Brain microvascular endothelial cell (primary cell): ENCODE results near the gene ANKH.
"Not testable (repeated sequence)": the region's sequence is repeated elsewhere in the genome, so short reads cannot be mapped to it uniquely, and the experiment has no call there.

ENCODE experiments used
- DNase-seq: peaks from one replicate; pipeline ENCODE4 v3.0.0-alpha.2; 2020
- H3K27ac ChIP-seq: fragments of 250-450 bp; sonication (Bioruptor Pico); 2 replicates; pipeline ENCODE4 v1.5.1; 2020; ENCODE audit warnings: mild to moderate bottlenecking, moderate library complexity
- H3K27me3 ChIP-seq: fragments of 250-450 bp; sonication (Bioruptor Pico); replicated peaks from 2 replicates; pipeline ENCODE4 v1.5.1; 2020; ENCODE audit warnings: mild to moderate bottlenecking
- H3K36me3 ChIP-seq: fragments of 250-450 bp; sonication (Bioruptor Pico); replicated peaks from 2 replicates; pipeline ENCODE4 v1.5.1; 2020; ENCODE audit warnings: mild to moderate bottlenecking
- H3K4me3 ChIP-seq: 2 replicates; pipeline ENCODE4 v1.5.1; 2011; ENCODE audit warnings: low read depth, mild to moderate bottlenecking, control low read depth, low read length, moderate library complexity
- in situ Hi-C: cut with HindIII; loops from 2 replicates; pipeline ENCODE4 v1.10.0; 2017; ENCODE audit warnings: low sequenced_read_pairs, low pct_ligation_motif_present
- TF ChIP-seq, protein P1 (sequence below): IDR thresholded peaks from 2 replicates; pipeline ENCODE4 v1.5.1; 2011; ENCODE audit warnings: low read depth, mild to moderate bottlenecking, moderate library complexity, low read length, control low read depth, inconsistent platforms; ENCODE audit errors: missing control alignments

The ANKH gene

DNA sequence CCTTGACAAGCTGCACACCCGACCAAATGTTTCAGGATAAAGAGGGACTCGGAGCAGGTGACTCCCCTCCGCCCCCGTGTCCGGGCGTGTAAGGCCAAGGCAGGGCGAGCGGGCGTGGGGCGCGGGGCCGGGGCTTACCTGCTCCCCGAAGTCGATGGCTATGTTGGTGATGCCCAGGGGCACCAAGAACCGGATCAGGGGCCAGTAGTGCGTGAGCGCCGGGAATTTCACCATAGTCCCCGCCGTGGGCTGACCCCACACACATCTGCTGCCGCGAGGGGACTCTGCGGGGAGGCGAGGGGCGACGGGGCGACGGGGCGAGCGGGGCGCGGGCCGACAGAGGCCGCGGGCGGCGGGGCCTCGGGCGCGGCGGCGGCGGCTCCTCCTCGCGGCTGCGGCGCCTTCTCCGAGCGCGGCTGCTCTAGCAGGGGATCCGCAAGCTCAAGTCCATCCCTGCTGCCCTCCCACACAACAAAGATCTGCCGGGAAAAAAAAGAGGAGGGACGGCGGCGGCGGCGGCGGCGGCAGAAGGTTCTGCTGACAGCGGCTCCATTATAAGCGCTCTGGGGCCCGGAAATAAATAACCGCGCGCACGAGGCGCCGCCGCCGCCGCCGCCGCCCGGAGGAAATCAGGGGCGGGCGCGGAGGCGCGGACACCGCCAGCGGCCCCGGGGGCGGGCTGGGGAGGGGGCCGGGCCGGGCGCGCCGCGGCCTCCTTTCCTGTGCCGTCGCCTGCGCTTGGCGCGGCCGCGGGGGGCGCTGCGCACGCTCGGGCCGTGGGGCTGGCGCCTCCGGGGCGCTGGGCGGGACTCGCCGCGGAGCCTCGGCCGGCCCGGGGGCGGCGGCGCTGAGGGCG, at the start of gene ANKH:
ANKH (minus strand) TSS at position 565 of the 856 bp plus-strand sequence; CDS start at position 234, 331 bp downstream.
- H3K27ac ChIP-seq: peak within 1 kb of the TSS; percentile 84
- no peaks in the 10 kb centered on the region for H3K27me3 ChIP-seq
- no peaks in the 10 kb centered on the region for H3K36me3 ChIP-seq
- H3K4me3 ChIP-seq: peak within 1 kb of the TSS; percentile 83
- TF ChIP-seq, protein P1, sequence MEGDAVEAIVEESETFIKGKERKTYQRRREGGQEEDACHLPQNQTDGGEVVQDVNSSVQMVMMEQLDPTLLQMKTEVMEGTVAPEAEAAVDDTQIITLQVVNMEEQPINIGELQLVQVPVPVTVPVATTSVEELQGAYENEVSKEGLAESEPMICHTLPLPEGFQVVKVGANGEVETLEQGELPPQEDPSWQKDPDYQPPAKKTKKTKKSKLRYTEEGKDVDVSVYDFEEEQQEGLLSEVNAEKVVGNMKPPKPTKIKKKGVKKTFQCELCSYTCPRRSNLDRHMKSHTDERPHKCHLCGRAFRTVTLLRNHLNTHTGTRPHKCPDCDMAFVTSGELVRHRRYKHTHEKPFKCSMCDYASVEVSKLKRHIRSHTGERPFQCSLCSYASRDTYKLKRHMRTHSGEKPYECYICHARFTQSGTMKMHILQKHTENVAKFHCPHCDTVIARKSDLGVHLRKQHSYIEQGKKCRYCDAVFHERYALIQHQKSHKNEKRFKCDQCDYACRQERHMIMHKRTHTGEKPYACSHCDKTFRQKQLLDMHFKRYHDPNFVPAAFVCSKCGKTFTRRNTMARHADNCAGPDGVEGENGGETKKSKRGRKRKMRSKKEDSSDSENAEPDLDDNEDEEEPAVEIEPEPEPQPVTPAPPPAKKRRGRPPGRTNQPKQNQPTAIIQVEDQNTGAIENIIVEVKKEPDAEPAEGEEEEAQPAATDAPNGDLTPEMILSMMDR: peak; percentile 39
- DNase-seq: peak; percentile 68
- in situ Hi-C loops: no loop called here

DNA sequence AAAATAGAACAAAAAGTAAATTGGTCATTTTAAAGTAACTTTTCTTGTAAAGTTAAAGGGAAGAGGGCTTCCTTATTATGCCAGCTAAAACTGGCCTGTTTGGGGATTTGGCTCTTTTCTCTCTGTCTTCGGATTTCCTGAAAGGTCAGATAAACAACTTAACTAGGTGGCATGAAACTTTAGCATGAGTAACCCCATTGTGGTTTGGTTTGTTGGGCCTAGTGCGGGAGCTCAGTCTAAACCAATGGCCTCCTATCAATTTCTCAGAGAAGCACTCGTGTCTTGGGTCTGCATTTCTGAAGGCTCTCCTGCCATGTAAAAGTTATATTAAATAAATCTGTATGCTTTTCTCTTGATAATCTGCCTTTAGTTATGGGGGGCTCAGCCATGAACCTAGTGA, 48.5 kb upstream of the ANKH start:
- DNase-seq: no peak
- Histone ChIP-seq H3K27ac (no peak overlapping the region), H3K36me3 (no peaks in the 10 kb centered on the region), H3K27me3 (no peaks in the 10 kb centered on the region), H3K4me3 (no peak overlapping the region)
- TF ChIP-seq, protein P1: no peak
- in situ Hi-C loops: no loop called here

DNA sequence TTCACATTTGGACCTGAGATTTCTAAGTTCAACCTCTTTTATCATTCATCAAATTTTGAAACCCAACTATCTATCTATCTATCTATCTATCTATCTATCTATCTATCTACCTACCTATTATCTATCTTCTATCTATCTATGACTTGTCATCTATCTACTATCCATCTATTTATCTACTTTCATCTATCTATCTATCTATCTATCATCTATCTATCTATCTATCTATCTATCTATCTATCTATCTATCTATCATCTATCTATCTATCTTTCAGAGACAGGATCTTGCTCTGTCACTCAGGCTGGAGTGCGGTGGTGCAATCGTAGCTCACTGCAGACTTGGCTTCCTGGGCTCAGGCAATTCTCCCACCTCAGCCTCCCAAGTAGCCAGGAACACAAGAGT, 47.5 kb upstream of the ANKH start:
- H3K27me3 ChIP-seq, DNase-seq, H3K4me3 ChIP-seq, in situ Hi-C loops, H3K36me3 ChIP-seq, H3K27ac ChIP-seq: not testable (repeated sequence)

DNA sequence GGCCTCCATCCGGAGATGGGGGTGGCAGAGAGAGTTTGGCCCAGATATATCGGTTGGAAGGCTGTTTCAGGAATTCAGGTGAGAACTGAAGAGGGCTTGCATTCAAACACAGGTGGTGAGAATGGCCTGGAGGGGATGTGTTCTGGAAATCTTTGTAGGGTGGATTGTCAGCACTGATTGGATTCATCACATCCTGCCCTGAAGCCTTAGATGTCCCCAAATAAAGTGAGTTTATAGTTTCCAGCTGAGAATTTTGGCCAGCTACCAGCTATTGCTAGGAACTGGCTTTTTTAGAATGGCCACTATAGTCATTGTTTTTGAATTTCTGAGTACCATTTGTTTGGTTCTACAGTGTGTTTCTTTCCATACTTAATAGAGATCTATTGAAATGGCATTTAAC, 46.1 kb upstream of the ANKH start:
- no peak overlapping the region for H3K27ac ChIP-seq
- no peak for DNase-seq
- TF ChIP-seq, protein P1: no peak
- H3K4me3 ChIP-seq: no peak overlapping the region
- H3K36me3 ChIP-seq: no peaks in the 10 kb centered on the region
- H3K27me3 ChIP-seq: no peaks in the 10 kb centered on the region
- in situ Hi-C loops: no loop called here

DNA sequence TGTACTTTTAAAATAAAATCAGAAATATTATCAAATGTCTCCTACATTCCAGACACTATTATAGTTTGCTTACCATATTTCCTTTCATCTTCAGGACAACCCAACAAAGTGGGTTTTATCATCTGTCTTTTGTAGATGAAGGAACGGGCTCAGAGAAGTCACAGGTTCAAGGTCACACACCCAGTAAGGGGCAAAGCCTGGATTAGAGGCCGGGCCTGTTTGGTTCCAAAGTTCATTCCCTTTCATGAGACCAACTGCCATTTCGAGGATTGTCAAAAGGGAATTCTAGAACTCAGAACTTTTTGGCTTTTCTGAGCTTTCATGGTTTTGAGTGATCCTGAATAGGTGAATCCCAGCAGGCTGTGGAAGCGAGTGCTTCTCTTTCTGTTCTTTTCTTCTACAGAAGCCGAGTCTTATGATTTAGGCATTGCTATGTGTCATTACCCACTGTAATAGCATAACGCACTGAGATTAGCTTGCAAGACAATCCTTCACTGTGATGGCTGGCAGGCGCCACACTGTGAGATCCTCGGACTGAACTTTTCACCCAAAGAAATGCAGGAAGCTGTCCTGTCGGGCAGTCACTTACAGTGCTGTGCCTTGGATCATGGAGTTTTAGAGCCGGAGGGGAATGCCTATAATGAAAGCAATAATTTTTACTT, 43.8 kb upstream of the ANKH start:
- H3K36me3 ChIP-seq: no peaks in the 10 kb centered on the region
- DNase-seq: peak; percentile 86
- in situ Hi-C loops: no loop called here
- peak overlapping the region; percentile 97 for H3K27ac ChIP-seq
- H3K4me3 ChIP-seq: no peak overlapping the region
- TF ChIP-seq, protein P1: no peak
- H3K27me3 ChIP-seq: no peaks in the 10 kb centered on the region

DNA sequence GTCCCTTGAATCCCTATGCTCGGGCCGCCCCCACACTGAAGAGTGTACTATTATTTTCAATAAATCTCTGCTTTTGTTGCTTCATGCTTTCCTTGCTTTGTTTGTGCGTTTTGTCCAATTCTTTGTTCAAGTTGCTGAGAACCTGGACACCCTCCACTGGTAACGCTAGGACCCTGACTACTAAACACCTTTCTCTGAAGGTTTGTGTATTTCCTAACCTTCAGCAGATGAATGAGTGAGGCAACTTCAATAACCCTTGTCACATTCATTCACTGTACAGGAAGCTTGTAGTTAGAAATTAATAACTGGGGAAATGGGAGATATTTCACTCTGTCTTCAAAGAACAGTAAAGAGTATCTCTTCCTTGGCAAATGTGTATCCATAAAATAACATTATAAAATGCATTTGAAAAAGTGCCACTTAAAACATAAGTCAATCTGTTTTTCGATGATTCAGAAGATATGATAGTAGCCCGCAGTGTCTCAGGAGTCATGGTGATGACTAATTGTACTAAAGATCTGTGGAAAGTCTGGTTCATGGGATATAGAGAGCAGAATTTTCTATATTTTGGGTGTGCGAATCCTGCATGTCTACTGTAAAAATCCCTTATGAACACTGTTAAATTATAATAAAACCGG, 43.2 kb upstream of the ANKH start:
- H3K27ac ChIP-seq: peak overlapping the region; percentile 97
- in situ Hi-C loops: no loop called here
- DNase-seq: peak; percentile 84
- no peaks in the 10 kb centered on the region for H3K27me3 ChIP-seq
- no peaks in the 10 kb centered on the region for H3K36me3 ChIP-seq
- TF ChIP-seq, protein P1: no peak
- H3K4me3 ChIP-seq: no peak overlapping the region
